Prostate gland (tissue), 2 donors: Measurements from ENCODE around the gene PRR15L. TPM values are rescaled to one million over a fixed set of nuclear protein-coding genes. Genes with fewer than 3 reads are reported as not detected.

ENCODE experiments used
- DNase-seq: peaks from one replicate; pipeline ENCODE4 v3.0.0-alpha.2; 2019; ENCODE audit warnings: low spot score
- H3K27ac ChIP-seq, 2 donors: fragments of 200-600 bp; sonication (generic); 2 replicates each; pipeline ENCODE4 v1.5.1; 2017 to 2019
- H3K27me3 ChIP-seq: fragments of 200-600 bp; sonication (generic); replicated peaks from 2 replicates; pipeline ENCODE4 v1.5.1; 2019; ENCODE audit not compliant: insufficient read depth
- H3K36me3 ChIP-seq, 2 donors: fragments of 200-600 bp; sonication (generic); 1 replicate in 1 of 2; 2 replicates in 1 of 2; pipeline versions ENCODE4 v1.5.1 to v1.8.1; 2017 to 2019
- H3K4me1 ChIP-seq: fragments of 200-600 bp; sonication (generic); replicated peaks from 2 replicates; pipeline ENCODE4 v1.5.1; 2019
- H3K4me3 ChIP-seq, 2 donors: fragments of 200-600 bp; sonication (generic); 2 replicates each; pipeline ENCODE4 v1.5.1; 2017 to 2019
- H3K9me3 ChIP-seq: fragments of 200-600 bp; sonication (generic); 2 replicates; pipeline ENCODE4 v1.5.1; 2017
- POLR2A ChIP-seq: fragments of 450-650 bp; IDR thresholded peaks from one replicate; pipeline ENCODE4 v1.6.1; 2016; ENCODE audit warnings: antibody characterized with exemption, mild to moderate bottlenecking
- POLR2AphosphoS5 ChIP-seq: sonication (generic); formaldehyde crosslinking; IDR thresholded peaks from one replicate; pipeline ENCODE4 v1.6.1; 2017; ENCODE audit warnings: antibody characterized with exemption
- WGBS: methylation state at CpG from one replicate; pipeline ENCODE4 v1.1.5; 2018; 5-methylcytosine and 5-hydroxymethylcytosine counted together
- intact Hi-C: fragments of 100-400 bp; cut with DNase I; formaldehyde crosslinking; loops from one replicate; pipeline ENCODE4 v1.14.2; 2022
- total RNA-seq, 2 donors: library from RNA; depleted of rRNA; stranded (reverse); fragments of >200 nt; gene quantifications; one replicate each; pipeline ENCODE4 v1.1.0, GENCODE V29; 2016
- TF ChIP-seq, protein P1 (sequence below), 4 experiments: fragments of 200-600 bp in 2 of 4; fragments of 450-650 bp in 2 of 4; sonication (generic) in 2 of 4; IDR thresholded peaks; 1 replicate in 3 of 4; 2 replicates in 1 of 4; pipeline ENCODE4 v1.5.1; 2016 to 2019; ENCODE audit warnings: antibody characterized with exemption in 4 of 4, mild to moderate bottlenecking in 2 of 4, moderate library complexity in 2 of 4

Gene PRR15L
- total RNA-seq, 2 donors from 2014 or later: 19.9 to 59.7 TPM

DNA sequence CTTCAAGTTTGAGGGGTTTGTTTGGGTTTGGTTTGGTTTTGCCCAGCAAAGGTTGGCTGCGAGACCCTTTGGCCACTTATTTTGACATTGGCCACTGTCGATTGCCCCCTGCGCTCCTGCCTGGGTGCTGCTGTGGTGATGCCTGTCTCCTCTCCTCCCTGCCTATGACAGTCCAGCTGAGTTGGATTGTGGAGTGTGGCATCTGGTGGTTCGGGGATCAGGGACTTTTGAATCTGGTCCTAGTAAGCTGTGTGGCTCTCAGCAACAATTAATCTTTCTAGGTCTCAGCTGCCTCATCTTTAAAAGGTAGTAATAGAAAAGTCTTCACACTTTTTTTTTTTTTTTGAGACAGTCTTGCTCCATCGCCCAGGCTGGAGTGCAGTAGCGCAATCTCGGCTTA, 40.4 kb upstream of the PRR15L start:
- TF ChIP-seq, protein P1, sequence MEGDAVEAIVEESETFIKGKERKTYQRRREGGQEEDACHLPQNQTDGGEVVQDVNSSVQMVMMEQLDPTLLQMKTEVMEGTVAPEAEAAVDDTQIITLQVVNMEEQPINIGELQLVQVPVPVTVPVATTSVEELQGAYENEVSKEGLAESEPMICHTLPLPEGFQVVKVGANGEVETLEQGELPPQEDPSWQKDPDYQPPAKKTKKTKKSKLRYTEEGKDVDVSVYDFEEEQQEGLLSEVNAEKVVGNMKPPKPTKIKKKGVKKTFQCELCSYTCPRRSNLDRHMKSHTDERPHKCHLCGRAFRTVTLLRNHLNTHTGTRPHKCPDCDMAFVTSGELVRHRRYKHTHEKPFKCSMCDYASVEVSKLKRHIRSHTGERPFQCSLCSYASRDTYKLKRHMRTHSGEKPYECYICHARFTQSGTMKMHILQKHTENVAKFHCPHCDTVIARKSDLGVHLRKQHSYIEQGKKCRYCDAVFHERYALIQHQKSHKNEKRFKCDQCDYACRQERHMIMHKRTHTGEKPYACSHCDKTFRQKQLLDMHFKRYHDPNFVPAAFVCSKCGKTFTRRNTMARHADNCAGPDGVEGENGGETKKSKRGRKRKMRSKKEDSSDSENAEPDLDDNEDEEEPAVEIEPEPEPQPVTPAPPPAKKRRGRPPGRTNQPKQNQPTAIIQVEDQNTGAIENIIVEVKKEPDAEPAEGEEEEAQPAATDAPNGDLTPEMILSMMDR (IDR thresholded peaks at IDR 0.05): no peak
- TF ChIP-seq POLR2AphosphoS5: no peak
- no peak overlapping the region for H3K4me3 ChIP-seq
- WGBS: 93% methylated on average over 7 of the region's 7 CpGs

DNA sequence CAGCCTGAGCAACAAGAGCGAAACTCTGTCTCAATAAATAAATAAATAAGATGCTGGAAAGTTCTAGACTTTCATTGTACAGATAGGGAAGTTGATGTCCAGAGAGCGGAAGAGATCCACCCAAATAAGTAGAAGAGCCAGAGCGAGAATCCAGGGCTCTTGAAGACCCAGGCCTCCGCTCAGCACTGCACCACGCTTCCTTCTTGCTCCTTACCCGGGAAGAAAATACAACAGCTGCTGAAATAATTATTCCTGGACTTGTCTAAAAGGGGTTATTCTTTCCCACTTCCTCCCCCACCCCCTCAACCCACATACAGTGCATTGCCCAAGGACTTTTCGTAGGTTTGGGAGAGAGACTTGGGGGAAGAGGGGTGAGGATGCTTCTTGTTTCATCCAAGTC, 39.9 kb upstream of the PRR15L start:
- H3K9me3 ChIP-seq: no peaks in the 10 kb centered on the region
- TF ChIP-seq POLR2A: no peak
- TF ChIP-seq, protein P1 (IDR thresholded peaks at IDR 0.05): no peak
- no peak for TF ChIP-seq POLR2AphosphoS5
- no peak for DNase-seq
- no peak overlapping the region for H3K4me3 ChIP-seq
- H3K27ac ChIP-seq: no peak overlapping the region
- no peaks in the 10 kb centered on the region for H3K27me3 ChIP-seq
- no peaks in the 10 kb centered on the region for H3K36me3 ChIP-seq
- no peaks in the 10 kb centered on the region for H3K4me1 ChIP-seq
- intact Hi-C loops: no loop called here
- WGBS: 80% methylated on average over 7 of the region's 7 CpGs

More for the DNA sequence above, 40.4 kb upstream of the PRR15L start:
- Histone ChIP-seq H3K9me3 (no peaks in the 10 kb centered on the region), H3K27me3 (no peaks in the 10 kb centered on the region), H3K36me3 (no peaks in the 10 kb centered on the region), H3K27ac (no peak overlapping the region), H3K4me1 (no peaks in the 10 kb centered on the region)
- intact Hi-C loops: no loop called here
- no peak for DNase-seq

DNA sequence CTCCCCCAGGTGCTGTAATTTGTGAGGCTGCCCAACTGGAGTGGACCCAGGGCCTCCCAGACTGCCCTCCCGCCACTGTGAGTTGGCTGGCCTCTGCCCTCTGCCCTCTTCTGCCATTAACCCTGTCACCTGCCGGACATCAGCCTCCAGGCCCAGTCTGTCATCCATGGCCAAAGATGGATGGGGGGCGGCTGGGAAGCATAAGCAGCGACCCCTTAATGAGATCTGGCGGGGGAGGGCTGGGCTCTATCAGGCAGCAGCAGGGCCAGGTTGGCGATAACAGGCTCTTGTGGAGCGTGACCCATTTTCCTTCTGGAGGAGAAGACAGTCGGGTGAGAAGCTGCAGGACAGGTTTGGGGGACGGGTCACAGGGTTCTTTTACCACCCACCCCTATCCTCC, 38.5 kb upstream of the PRR15L start:
- no peaks in the 10 kb centered on the region for H3K9me3 ChIP-seq
- no peaks in the 10 kb centered on the region for H3K27me3 ChIP-seq
- TF ChIP-seq, protein P1 (IDR thresholded peaks at IDR 0.05): no peak
- no peak for TF ChIP-seq POLR2A
- TF ChIP-seq POLR2AphosphoS5: no peak
- intact Hi-C loops: no loop called here
- no peak overlapping the region for H3K27ac ChIP-seq
- 66% methylated on average over 9 of the region's 9 CpGs for WGBS
- DNase-seq: no peak
- no peaks in the 10 kb centered on the region for H3K4me1 ChIP-seq
- H3K4me3 ChIP-seq: no peak overlapping the region
- no peaks in the 10 kb centered on the region for H3K36me3 ChIP-seq

DNA sequence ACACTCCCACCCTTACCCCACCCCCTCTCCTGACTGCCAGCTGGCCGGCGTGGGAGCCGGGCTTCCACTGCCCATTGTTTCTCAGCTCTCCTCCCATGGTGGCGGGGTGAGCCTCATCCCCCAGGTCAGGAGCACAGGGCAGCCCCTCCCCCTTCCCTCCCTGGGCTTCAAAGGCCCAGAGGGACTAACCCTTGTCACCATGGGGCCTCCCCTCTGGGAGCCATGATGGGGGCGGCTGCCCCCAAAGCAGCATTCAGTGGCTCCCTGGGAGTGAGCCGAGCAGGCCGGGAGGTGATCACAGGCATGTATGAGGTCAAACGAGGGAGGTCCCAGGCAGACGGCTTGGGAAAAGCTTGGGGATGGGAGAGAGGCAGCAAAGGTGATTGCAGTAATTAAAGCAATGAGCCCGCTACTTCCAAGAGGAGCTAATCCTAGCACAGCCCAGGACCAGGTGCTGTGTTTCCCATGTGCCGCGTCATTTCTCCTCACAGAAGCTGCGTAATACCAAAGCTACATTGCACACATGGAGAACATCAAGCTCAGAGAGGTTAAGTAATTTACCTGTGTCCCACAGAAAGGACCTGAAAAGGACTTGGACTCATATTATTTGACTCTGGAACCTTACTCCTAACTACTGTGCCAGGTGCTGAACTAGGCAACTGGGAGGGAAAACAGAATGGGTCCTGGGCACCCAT, 37.7 kb upstream of the PRR15L start:
- Histone ChIP-seq H3K9me3 (no peaks in the 10 kb centered on the region), H3K4me3 (no peak overlapping the region), H3K4me1 (no peaks in the 10 kb centered on the region), H3K36me3 (no peaks in the 10 kb centered on the region), H3K27ac (no peak overlapping the region), H3K27me3 (no peaks in the 10 kb centered on the region)
- DNase-seq: no peak
- 82% methylated on average over 13 of the region's 13 CpGs for WGBS
- TF ChIP-seq POLR2A (no peak), POLR2AphosphoS5 (no peak)
- TF ChIP-seq, protein P1 (IDR thresholded peaks at IDR 0.05): no peak
- intact Hi-C loops: no loop called here

DNA sequence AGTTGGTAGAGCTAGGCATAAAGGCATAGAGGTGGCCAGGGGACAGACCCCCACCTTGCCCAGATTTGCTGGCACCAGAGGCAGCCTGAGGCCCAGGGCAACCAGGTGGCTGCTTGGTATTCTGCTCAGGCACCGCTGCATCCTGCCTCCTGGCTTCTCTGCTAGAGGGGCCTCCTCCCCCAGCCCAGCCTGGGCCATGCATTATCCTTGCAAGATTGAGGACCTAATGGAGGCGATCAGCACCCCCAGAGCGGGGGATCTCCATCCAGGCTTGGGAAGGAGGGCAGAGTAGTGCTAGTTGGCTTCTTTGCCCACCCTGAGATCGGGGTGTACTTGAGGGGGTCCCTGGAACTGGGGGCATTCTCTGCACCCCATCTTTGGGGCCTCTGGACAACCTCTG, 37.0 kb upstream of the PRR15L start:
- no peak overlapping the region for H3K27ac ChIP-seq
- intact Hi-C loops: no loop called here
- WGBS: 95% methylated on average over 4 of the region's 4 CpGs

More for the DNA sequence above, 37.0 kb upstream of the PRR15L start:
- Histone ChIP-seq H3K9me3 (no peaks in the 10 kb centered on the region), H3K36me3 (no peaks in the 10 kb centered on the region), H3K4me3 (no peak overlapping the region), H3K4me1 (no peaks in the 10 kb centered on the region), H3K27me3 (no peaks in the 10 kb centered on the region)
- no peak for DNase-seq
- TF ChIP-seq, protein P1 (IDR thresholded peaks at IDR 0.05): no peak
- TF ChIP-seq POLR2A (no peak), POLR2AphosphoS5 (no peak)
